BLaER1 (cell line): Measurements from ENCODE around the gene FABP7.
"Not testable (repeated sequence)": the region's sequence is repeated elsewhere in the genome, so short reads cannot be mapped to it uniquely, and the experiment has no call there.

ENCODE experiments used
- H3K27ac ChIP-seq: shearing (Covaris generic); formaldehyde crosslinking; 2 replicates; pipeline ENCODE4 v1.8.1; 2022
- H3K27me3 ChIP-seq: shearing (Covaris generic); formaldehyde crosslinking; 2 replicates; pipeline ENCODE4 v1.8.1; 2022
- H3K36me3 ChIP-seq: shearing (Covaris generic); formaldehyde crosslinking; 2 replicates; pipeline ENCODE4 v1.8.1; 2022
- H3K4me1 ChIP-seq: shearing (Covaris generic); formaldehyde crosslinking; 2 replicates; pipeline ENCODE4 v1.8.1; 2022
- H3K4me2 ChIP-seq: shearing (Covaris generic); formaldehyde crosslinking; 2 replicates; pipeline ENCODE4 v1.8.1; 2022
- H3K4me3 ChIP-seq: shearing (Covaris generic); formaldehyde crosslinking; 2 replicates; pipeline ENCODE4 v1.8.1; 2022
- H3K9ac ChIP-seq: shearing (Covaris generic); formaldehyde crosslinking; 2 replicates; pipeline ENCODE4 v1.8.1; 2022
- H3K9me3 ChIP-seq: shearing (Covaris generic); formaldehyde crosslinking; 2 replicates; pipeline ENCODE4 v1.8.1; 2022
- H4K20me1 ChIP-seq: shearing (Covaris generic); formaldehyde crosslinking; 2 replicates; pipeline ENCODE4 v1.8.1; 2022
- Cebpa-rat ChIP-seq: shearing (Covaris generic); IDR thresholded peaks from 2 replicates; pipeline ENCODE4 v1.8.1; 2022

FABP7 gene

GRCh38 chr6:122779667-122780066, at the start of gene FABP7:
Gene FABP7 (plus strand): TSS chr6:122779716. CDS start chr6:122779795, 79 bp downstream.
- H3K27me3 ChIP-seq = no peaks in the 10 kb centered on the region
- H3K4me2 ChIP-seq = no peak within 1 kb of the TSS
- H3K9ac ChIP-seq = no peak within 1 kb of the TSS

DNA sequence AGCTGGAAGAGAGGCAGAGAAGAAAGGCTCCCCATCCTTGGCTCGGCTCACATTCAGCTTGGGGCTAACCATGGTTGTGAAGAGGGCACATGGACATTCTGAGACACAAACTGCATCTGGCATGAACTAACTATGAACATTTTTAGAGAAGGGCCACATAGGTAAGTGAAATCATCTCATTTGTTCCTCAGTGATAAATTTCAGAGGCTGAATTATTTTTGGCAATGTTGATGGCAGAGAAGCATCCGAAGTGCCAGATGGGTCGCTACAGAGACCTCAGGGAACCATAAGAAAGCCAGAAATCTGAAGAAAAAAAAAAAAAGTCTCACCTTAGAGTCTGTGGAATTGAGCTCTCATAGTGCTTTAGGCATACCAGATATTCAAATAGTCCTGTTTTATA, 49.2 kb upstream of the FABP7 start:
- Histone ChIP-seq H3K27ac (no peak overlapping the region), H3K27me3 (no peaks in the 10 kb centered on the region), H3K4me3 (no peak overlapping the region), H4K20me1 (no peaks in the 10 kb centered on the region), H3K36me3 (no peaks in the 10 kb centered on the region), H3K9me3 (no peaks in the 10 kb centered on the region), H3K4me2 (no peak overlapping the region), H3K9ac (no peak overlapping the region), H3K4me1 (no peaks in the 10 kb centered on the region)
- no peak for TF ChIP-seq Cebpa-rat

More at GRCh38 chr6:122779667-122780066, at the start of gene FABP7:
- no peaks in the 10 kb centered on the region for H3K4me1 ChIP-seq
- H4K20me1 ChIP-seq = no peaks in the 10 kb centered on the region
- no peak within 1 kb of the TSS for H3K4me3 ChIP-seq
- no peak within 1 kb of the TSS for H3K27ac ChIP-seq
- no peak for TF ChIP-seq Cebpa-rat
- no peaks in the 10 kb centered on the region for H3K9me3 ChIP-seq
- H3K36me3 ChIP-seq = no peaks in the 10 kb centered on the region

- no peaks in the 10 kb centered on the region for H3K4me1 ChIP-seq
- H3K4me2 ChIP-seq = no peak overlapping the region
- no peaks in the 10 kb centered on the region for H4K20me1 ChIP-seq
- H3K27ac ChIP-seq = no peak overlapping the region
- no peaks in the 10 kb centered on the region for H3K36me3 ChIP-seq
- no peaks in the 10 kb centered on the region for H3K27me3 ChIP-seq
- no peaks in the 10 kb centered on the region for H3K9me3 ChIP-seq
- no peak overlapping the region for H3K4me3 ChIP-seq
- H3K9ac ChIP-seq = no peak overlapping the region
- no peak for TF ChIP-seq Cebpa-rat
Observed at GRCh38 chr6:122730775-122731386, 48.6 kb upstream of the FABP7 start.

GRCh38 chr6:122733259-122733658, 46.3 kb upstream of the FABP7 start:
- Histone ChIP-seq H3K4me2 (no peak overlapping the region), H4K20me1 (no peaks in the 10 kb centered on the region), H3K9ac (no peak overlapping the region), H3K9me3 (no peaks in the 10 kb centered on the region), H3K36me3 (no peaks in the 10 kb centered on the region), H3K4me1 (no peaks in the 10 kb centered on the region), H3K27me3 (no peaks in the 10 kb centered on the region), H3K27ac (no peak overlapping the region), H3K4me3 (no peak overlapping the region)
- no peak for TF ChIP-seq Cebpa-rat

- Histone ChIP-seq H3K4me3 (no peak overlapping the region), H3K27me3 (no peaks in the 10 kb centered on the region), H3K4me1 (no peaks in the 10 kb centered on the region), H3K27ac (no peak overlapping the region), H3K4me2 (no peak overlapping the region), H4K20me1 (no peaks in the 10 kb centered on the region), H3K36me3 (no peaks in the 10 kb centered on the region), H3K9me3 (no peaks in the 10 kb centered on the region), H3K9ac (no peak overlapping the region)
- TF ChIP-seq Cebpa-rat = no peak
Observed at GRCh38 chr6:122734529-122735395, 44.8 kb upstream of the FABP7 start.

DNA sequence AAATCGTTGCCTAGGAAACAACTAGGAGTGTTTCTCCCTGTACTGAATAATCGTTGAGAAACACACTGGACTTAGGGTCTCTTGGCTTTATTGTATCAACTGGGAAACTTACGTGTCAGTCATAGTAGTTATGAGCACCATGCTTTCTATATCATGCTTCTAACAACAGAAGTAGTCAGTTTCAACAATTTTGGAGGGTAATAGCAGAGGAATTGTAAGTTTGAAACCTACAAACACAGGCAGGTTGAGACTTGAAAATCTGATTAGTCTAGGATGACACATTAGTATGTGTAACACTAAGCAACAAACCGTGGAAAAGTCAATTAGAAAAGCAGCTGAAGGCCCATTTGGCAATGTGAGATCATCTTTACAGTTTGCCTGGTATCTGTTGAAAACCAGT, 43.9 kb upstream of the FABP7 start:
- TF ChIP-seq Cebpa-rat = no peak
- Histone ChIP-seq H3K27me3 (no peaks in the 10 kb centered on the region), H3K36me3 (no peaks in the 10 kb centered on the region), H3K9me3 (no peaks in the 10 kb centered on the region), H3K4me3 (no peak overlapping the region), H4K20me1 (no peaks in the 10 kb centered on the region), H3K4me2 (no peak overlapping the region), H3K27ac (no peak overlapping the region), H3K9ac (no peak overlapping the region), H3K4me1 (no peaks in the 10 kb centered on the region)

DNA sequence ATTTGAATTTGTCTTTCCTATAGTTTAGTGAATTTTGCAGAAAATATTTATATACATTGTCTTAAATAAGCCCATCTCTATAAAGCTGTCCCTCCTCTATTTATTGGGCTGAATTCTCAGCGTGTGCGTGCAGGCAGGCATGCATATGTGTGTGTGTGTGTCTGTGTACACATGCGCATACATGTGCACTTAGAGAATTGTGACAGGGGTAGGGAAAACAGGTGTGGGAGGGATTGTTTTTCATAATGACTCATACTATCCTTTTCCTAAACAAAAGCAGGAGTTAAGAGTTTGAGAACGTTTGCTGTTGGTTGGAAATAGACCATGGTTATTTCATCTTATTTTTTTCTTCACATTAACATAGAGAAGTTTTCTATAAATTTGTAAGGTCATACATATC, 43.4 kb upstream of the FABP7 start:
- no peaks in the 10 kb centered on the region for H3K9me3 ChIP-seq
- no peaks in the 10 kb centered on the region for H3K27me3 ChIP-seq
- no peaks in the 10 kb centered on the region for H3K36me3 ChIP-seq
- no peak for TF ChIP-seq Cebpa-rat
- no peak overlapping the region for H3K4me2 ChIP-seq
- no peaks in the 10 kb centered on the region for H4K20me1 ChIP-seq
- H3K27ac ChIP-seq = no peak overlapping the region
- no peak overlapping the region for H3K4me3 ChIP-seq
- no peaks in the 10 kb centered on the region for H3K4me1 ChIP-seq
- no peak overlapping the region for H3K9ac ChIP-seq

DNA sequence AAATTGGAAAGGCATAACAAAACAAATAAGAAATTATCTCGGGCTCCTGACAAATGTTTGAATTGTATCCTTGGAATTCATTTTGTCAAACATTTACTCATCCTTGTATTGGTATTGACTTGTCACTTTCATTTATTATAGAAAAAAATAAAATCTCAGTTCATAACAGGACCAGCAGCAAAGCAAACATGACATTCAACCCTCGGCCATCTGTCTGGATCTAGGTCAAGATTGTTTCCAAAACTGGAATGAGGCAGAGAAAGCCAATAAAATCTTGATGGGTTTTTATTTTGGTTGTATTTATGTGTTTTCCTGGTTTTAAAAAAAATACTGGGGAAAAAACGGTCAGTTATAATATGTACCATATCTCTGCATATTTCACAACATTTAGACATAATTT, 42.9 kb upstream of the FABP7 start:
- Histone ChIP-seq H3K4me3 (no peak overlapping the region), H3K9ac (no peak overlapping the region), H3K4me2 (no peak overlapping the region), H3K4me1 (no peaks in the 10 kb centered on the region), H4K20me1 (no peaks in the 10 kb centered on the region), H3K36me3 (no peaks in the 10 kb centered on the region), H3K9me3 (no peaks in the 10 kb centered on the region), H3K27me3 (no peaks in the 10 kb centered on the region), H3K27ac (no peak overlapping the region)
- TF ChIP-seq Cebpa-rat = no peak

DNA sequence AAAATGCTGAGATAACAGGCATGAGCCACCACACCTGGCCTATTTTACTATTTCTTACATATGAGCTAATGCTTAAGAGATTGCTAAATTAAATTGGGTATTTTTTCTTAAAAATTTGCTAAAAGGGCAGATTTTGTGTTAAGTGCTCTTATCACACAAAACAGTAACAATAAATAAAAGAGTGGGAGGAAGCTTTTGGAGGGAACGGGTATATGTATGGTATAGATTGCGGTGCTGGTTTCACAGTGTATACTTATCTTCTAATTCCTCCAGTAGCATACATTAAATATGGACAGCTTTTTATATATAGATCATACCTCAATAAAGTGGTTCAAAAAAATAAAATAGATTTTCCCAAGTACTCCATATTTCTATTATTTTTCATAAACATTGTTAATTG, 39.4 kb upstream of the FABP7 start:
- Histone ChIP-seq H3K27ac (no peak overlapping the region), H3K9ac (no peak overlapping the region), H3K36me3 (no peaks in the 10 kb centered on the region), H3K9me3 (no peaks in the 10 kb centered on the region), H3K4me1 (no peaks in the 10 kb centered on the region), H3K4me2 (no peak overlapping the region), H3K4me3 (no peak overlapping the region), H4K20me1 (no peaks in the 10 kb centered on the region), H3K27me3 (no peaks in the 10 kb centered on the region)
- TF ChIP-seq Cebpa-rat = no peak

- H4K20me1 ChIP-seq = no peaks in the 10 kb centered on the region
- no peak for TF ChIP-seq Cebpa-rat
- no peak overlapping the region for H3K4me2 ChIP-seq
Observed at GRCh38 chr6:122740936-122741335, 38.6 kb upstream of the FABP7 start.

DNA sequence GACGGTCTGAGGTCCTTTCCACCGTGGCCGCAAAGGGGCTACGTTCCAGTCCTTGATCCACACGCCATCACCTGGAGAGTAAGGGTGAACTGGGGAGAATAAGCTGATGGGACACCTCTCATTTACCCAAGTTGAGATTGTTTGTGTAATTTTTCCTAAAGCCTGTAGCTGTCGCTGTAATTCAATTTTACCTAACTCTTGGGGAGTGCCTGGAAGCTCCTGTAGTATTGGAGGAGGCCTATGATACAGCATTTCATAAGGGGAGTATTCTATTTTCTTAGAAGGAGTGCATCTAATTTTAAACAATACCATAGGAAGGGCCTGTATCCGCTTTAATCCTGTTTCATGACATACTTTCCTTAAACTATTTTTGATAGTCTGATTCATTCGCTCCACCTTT, 35.3 kb upstream of the FABP7 start:
- H3K27ac ChIP-seq, H3K4me2 ChIP-seq, H3K27me3 ChIP-seq, H4K20me1 ChIP-seq, H3K9ac ChIP-seq, H3K4me3 ChIP-seq, H3K36me3 ChIP-seq, H3K4me1 ChIP-seq: not testable (repeated sequence)
- peaks cover 16% of the 10 kb centered on the region for H3K9me3 ChIP-seq

More at GRCh38 chr6:122740936-122741335, 38.6 kb upstream of the FABP7 start:
- Histone ChIP-seq H3K4me3 (no peak overlapping the region), H3K27me3 (no peaks in the 10 kb centered on the region), H3K9me3 (no peaks in the 10 kb centered on the region), H3K9ac (no peak overlapping the region), H3K4me1 (no peaks in the 10 kb centered on the region), H3K36me3 (no peaks in the 10 kb centered on the region), H3K27ac (no peak overlapping the region)

DNA sequence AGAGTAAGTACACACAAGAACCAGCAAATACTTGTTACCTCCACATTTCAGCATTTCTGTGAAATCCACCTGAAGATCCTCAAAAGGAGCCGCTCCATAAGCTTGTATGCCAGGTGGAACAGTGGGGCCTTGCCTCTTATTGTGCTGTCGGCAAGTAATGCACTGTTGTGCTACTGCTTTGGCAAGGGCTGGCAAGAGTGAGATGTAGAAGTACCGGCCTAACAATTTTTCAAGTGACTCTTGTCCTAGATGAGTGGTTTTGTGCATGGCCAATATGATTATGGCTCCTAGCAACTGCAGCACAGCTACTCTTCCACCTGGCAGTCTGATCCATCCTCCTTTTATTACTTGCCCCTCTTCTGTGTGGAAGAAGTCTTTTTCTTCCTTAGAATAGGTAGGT, 34.7 kb upstream of the FABP7 start:
- H3K9ac ChIP-seq, H3K4me3 ChIP-seq, H3K36me3 ChIP-seq, H3K27ac ChIP-seq, H4K20me1 ChIP-seq, H3K4me2 ChIP-seq, H3K27me3 ChIP-seq, H3K4me1 ChIP-seq: not testable (repeated sequence)
- H3K9me3 ChIP-seq = peaks cover 16% of the 10 kb centered on the region
